Mononuclear cell (primary cell): ENCODE results near the gene NUB1. TPM values are rescaled to one million over a fixed set of nuclear protein-coding genes. Genes with fewer than 3 reads are reported as not detected.

Source experiments
- H3K27me3 ChIP-seq: 2 replicates; pipeline ENCODE4 v1.6.0; 2011; ENCODE audit warnings: low read length, control low read depth; ENCODE audit not compliant: insufficient read depth
- H3K4me1 ChIP-seq: 2 replicates; pipeline ENCODE4 v1.5.1; 2011; ENCODE audit warnings: mild to moderate bottlenecking, low read length, control low read depth; ENCODE audit not compliant: insufficient read depth
- H3K4me3 ChIP-seq: 2 replicates; pipeline ENCODE4 v1.5.1; 2011; ENCODE audit warnings: mild to moderate bottlenecking, low read length, moderate library complexity
- H3K9me3 ChIP-seq: 2 replicates; pipeline ENCODE4 v1.5.1; 2011; ENCODE audit warnings: low read depth, mild to moderate bottlenecking, control low read depth, low read length
- total RNA-seq: library from RNA; depleted of rRNA; stranded (reverse); fragments of >200 nt; gene quantifications from one replicate; pipeline ENCODE4 v1.2.3, GENCODE V29; 2012

The NUB1 gene
- total RNA-seq, 1 donor: 70.9 TPM

DNA sequence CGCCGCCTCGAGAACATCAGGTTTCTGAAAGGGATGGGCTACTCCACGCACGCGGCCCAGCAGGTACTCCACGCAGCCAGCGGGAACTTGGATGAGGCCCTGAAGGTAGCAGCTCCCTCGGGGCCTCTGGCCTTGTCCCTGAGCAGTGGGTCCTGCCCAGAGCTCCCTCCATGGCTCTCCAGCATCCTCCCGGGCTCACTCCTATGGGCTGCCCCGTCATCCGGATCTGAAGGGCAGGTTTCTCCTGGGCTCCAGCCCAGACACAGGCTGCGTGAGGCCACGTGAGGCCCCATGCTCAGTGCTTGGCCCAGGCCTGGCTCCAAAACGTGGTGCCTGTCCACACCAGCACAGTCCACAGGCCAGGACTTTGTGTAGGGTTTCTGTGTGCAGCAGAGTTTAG lies 32.5 kb downstream of the NUB1 start:
- Histone ChIP-seq H3K4me3 (no peak overlapping the region), H3K27me3 (no peaks in the 10 kb centered on the region), H3K9me3 (no peaks in the 10 kb centered on the region), H3K4me1 (no peaks in the 10 kb centered on the region)

DNA sequence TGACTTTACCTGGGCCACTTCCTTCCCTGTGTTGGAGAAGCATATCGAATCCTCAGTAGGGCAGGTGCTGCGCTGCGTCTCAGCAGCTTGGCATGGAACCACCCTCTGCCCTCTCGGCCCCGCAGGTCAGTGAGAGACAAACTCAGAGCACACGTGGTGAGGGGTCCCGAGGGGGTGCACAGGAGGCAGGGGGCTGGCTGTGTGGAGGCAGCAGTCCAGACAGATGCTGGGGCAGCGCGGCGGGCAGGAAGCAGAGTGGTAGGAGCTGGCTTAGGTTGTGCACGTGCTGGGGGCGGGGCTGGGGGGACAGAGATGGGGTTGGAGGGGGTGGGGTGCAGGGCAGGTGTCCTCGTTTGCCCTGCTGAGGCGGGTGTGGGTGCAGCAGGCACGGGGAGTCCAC lies 33.1 kb downstream of the NUB1 start:
- Histone ChIP-seq H3K4me3 (no peak overlapping the region), H3K27me3 (no peaks in the 10 kb centered on the region), H3K4me1 (no peaks in the 10 kb centered on the region), H3K9me3 (no peaks in the 10 kb centered on the region)

DNA sequence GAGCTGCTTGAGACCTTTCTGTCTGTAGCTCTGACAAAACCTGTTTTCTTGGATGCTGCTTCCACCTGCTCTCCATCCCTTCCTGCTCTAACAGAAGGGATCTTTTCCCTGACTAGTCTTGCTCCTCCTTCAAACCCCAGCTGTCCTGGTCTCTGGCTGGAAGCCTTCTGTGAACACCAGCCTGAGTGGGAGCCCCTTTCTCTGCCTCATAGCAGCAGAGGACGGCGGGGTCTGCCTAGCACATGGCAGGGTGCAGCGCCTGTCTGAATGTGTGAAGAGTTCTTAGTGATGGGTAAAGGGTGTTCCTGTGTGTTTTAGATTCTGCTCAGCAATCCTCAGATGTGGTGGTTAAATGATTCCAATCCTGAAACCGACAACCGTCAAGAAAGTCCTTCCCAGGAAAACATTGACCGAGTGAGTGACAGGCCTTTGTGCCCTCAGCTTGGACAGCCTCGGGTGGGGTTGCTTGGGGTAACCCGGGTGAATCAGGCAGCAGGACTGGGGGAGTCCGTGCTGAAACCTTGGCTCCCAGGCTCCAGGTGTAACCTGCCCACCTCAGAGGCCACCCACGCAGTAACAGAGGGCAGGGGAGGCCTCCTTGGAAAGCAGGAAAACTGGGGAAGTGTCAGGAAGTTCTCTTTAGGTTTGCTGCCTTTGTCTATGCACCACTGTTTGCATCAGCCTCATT lies 34.1 kb downstream of the NUB1 start:
- Histone ChIP-seq H3K27me3 (no peaks in the 10 kb centered on the region), H3K4me3 (no peak overlapping the region), H3K4me1 (peaks cover 5% of the 10 kb centered on the region), H3K9me3 (no peaks in the 10 kb centered on the region)

DNA sequence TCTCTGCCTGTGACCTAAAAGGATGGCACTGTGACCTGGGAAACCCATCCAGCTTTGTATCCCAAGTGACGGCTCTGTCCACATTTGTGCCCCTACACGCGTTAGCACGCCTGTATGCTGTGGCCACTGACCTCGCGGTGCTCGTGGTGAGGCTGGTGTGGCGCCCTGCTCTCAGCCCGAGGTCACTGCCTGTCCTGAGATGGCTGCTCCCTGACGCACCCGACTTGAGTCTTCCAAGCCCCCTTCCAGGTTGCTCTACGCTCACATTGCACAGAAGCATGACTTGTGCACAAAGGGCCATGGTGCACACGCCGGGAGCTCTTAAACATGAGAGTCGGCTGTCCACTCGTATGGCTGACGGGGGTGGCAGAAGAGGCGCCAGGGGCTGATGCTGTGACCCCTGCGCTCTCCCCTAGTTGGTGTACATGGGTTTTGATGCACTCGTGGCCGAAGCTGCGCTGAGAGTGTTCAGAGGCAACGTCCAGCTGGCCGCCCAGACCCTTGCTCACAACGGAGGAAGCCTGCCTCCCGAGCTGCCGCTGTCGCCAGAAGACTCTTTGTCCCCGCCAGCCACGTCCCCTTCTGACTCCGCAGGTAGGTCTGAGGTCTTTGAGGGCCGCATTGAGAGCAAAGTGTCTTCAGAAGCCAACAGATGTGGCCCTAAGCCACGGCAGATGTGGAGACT lies 34.7 kb downstream of the NUB1 start:
- Histone ChIP-seq H3K27me3 (no peaks in the 10 kb centered on the region), H3K4me1 (peaks cover 11% of the 10 kb centered on the region), H3K4me3 (no peak overlapping the region), H3K9me3 (no peaks in the 10 kb centered on the region)

DNA sequence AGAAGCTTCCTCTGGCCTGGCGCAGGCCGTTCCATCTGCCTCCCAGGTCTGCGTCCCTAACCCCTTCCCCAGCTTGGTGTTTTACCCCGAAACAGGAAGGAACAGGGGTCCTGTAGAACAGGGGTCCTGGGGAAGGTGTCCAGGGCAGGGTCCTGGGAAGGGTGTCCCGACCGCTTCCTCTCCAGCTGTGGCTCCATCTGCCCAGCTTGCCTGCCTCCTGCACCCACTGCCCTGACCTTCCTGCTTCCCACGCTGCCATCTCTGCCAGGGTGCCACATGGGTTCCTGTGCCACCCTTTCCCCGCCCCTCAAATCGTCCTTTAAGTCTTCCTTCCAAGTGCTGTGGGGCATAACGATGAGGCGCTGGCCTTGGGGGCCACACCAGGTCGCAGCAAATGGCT lies 35.8 kb downstream of the NUB1 start:
- H3K4me1 ChIP-seq: peaks cover 22% of the 10 kb centered on the region
- peaks cover 6% of the 10 kb centered on the region for H3K27me3 ChIP-seq
- H3K4me3 ChIP-seq: no peak overlapping the region
- H3K9me3 ChIP-seq: no peaks in the 10 kb centered on the region

DNA sequence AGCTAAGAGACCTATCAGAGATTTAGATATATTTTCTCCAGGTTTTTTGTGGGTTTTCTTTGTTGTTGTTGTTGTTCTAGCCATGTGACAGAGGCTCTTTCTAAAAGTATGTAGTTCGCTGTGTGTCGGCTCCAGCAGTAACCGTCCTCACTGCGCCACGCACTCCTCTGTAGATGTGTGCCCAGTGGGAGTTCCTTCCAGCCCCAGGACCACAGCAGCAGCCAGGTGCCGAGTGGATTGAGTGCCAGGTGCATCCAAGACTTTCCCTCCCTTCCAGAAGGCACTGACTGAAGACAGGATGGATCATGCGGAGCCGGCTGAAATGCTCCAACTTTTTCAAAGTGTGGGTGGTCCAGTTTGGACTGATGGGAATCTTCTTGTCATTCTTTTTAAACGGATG lies 36.4 kb downstream of the NUB1 start:
- peaks cover 11% of the 10 kb centered on the region for H3K27me3 ChIP-seq
- H3K4me3 ChIP-seq: no peak overlapping the region
- H3K9me3 ChIP-seq: no peaks in the 10 kb centered on the region
- peaks cover 24% of the 10 kb centered on the region for H3K4me1 ChIP-seq

DNA sequence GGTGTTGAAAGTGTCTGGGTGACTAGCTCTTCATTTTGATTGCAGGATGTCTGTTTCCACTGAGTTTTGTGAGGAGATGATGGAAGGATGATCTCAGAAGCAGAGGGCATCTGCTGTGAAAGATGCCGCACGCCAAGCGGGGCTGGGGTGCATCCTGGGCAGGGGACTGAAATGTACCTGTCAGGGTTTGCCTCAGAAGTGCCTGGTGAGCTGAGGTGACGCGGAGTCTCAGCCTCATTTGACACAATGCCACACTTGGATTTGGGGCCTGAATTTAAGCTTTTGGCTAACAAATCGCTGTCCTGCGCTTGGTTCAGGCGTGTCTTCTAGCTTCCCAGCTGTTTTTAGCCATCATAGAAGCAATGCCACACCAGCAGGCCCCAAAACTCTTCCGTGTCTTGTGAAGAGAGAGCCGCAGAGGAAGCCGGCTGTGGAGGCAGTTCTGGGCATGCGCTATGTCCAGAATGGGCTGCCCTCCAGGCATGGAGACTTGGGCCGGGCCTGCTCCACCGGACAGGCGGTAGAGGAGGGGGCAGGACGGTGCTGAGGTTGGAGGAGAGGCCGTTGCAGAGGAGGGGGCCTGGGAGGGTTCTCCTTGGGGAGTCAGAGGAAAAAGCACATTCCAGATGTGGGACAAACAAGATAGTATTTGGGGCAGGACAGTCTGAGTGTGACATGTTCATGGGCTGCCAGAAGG lies 37.0 kb downstream of the NUB1 start:
- peaks cover 11% of the 10 kb centered on the region for H3K27me3 ChIP-seq
- H3K4me3 ChIP-seq: no peak overlapping the region
- H3K9me3 ChIP-seq: no peaks in the 10 kb centered on the region
- peaks cover 24% of the 10 kb centered on the region for H3K4me1 ChIP-seq

DNA sequence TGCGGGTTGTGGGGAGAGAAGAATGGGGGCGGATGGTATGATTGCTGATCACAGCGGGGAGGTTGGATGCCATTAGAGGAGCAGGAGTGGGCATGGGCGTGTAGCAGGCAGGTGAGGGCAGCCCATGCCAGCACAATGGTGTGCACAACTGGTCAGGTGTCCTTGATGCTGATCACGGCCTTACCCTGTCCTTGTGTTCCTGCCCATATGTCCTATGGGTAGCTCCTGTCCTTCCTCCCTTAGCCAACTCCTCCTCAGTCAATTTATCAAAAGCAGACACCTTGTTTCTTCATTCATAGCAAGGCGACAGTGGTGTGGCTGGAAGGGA lies 37.5 kb downstream of the NUB1 start:
- peaks cover 11% of the 10 kb centered on the region for H3K27me3 ChIP-seq
- no peak overlapping the region for H3K4me3 ChIP-seq
- no peaks in the 10 kb centered on the region for H3K9me3 ChIP-seq
- H3K4me1 ChIP-seq: peaks cover 24% of the 10 kb centered on the region

DNA sequence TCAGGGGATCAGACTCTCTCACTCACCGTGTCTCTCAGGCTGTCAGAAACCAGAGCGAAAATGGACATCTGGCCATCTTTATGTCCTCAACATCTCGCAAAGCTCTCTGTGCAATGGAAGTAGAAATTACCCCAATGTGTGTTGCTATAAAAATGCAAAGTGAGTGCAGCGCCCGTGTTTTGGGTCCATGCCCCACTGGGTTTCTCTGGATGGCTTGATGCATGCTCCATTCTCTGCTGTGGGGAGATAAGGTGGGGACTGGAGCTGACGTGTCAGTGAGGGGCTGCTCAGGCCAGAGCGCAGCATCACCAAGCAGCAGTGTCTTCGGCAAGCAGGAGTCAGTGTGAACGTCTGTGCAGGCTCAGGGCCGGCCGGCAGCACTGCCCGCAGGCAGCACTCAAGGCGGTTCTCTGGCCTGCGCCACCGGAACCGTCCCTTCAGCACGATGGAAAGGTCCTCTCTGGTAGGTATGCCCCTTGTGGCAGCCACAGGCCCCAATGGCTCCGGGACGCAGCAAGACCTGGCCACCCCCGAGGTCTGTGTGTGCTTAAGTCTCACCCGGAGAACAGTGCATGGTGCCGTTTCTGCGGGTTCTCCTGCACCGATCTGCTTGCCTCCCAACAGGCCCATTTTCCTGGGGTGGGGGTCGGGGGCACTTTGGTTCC lies 38.1 kb downstream of the NUB1 start:
- Histone ChIP-seq H3K9me3 (no peaks in the 10 kb centered on the region), H3K27me3 (peaks cover 11% of the 10 kb centered on the region), H3K4me3 (no peak overlapping the region), H3K4me1 (peaks cover 24% of the 10 kb centered on the region)

DNA sequence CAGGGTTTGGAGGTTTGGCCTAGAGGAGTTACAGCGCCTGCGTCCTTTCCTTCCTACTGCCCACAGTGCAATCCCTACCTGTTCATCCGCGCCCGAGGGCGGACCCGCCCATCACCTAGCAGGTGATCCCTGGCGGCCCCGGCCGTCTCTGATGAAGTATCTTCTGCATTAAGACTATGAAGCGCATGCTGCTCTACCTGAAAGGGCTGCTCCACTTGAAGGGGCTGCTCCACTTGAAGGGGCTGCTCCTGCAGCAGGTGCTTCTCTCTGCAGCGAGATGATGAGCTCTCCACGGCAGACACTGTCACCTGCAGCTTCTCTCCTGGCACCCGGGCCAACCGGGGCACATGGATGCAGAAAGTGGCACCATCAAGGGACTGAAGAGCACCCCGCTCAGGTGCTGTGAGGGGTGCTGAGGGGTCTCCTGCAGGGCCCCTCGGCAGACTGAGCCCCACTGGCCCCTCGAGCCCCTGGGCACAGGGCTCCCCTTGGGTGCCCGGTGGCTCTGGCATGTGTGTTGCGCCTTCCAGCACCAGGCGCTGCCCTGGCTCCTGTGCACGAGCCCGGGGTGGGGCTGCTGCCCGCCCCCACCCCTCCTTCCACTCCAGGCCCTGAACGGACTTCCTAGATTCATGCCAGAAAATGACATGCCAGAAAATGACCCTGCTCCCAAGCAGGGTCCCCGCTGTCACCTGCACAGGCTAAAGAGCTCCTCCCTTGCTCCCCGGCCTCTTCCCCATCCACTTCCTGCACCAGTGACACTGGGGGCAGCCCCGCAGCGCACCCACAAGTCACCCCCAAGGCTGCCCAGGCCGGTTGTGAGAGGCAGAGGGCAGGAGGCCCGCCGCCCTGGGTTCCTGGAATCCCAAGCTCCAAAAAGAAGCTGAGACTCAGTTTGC lies 38.8 kb downstream of the NUB1 start:
- Histone ChIP-seq H3K9me3 (no peaks in the 10 kb centered on the region), H3K4me3 (no peak overlapping the region), H3K27me3 (peaks cover 11% of the 10 kb centered on the region)

DNA sequence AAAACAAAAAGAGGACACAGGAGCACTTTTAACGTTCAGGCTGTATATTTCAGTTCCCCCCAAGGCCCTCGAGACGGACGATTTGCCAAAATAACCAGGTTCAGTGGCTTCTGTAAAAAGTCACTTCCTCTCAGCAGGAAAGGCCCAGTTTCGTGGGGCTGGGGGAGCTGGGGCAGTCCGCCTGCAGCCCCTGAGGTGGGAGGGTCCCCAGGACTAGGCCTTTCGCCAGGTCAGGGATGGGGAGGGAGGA lies 39.4 kb downstream of the NUB1 start:
- peaks cover 24% of the 10 kb centered on the region for H3K4me1 ChIP-seq
- no peaks in the 10 kb centered on the region for H3K9me3 ChIP-seq
- H3K27me3 ChIP-seq: peaks cover 11% of the 10 kb centered on the region
- H3K4me3 ChIP-seq: peak overlapping the region; percentile 6

More for the DNA sequence above, 38.8 kb downstream of the NUB1 start:
- H3K4me1 ChIP-seq: peaks cover 24% of the 10 kb centered on the region

DNA sequence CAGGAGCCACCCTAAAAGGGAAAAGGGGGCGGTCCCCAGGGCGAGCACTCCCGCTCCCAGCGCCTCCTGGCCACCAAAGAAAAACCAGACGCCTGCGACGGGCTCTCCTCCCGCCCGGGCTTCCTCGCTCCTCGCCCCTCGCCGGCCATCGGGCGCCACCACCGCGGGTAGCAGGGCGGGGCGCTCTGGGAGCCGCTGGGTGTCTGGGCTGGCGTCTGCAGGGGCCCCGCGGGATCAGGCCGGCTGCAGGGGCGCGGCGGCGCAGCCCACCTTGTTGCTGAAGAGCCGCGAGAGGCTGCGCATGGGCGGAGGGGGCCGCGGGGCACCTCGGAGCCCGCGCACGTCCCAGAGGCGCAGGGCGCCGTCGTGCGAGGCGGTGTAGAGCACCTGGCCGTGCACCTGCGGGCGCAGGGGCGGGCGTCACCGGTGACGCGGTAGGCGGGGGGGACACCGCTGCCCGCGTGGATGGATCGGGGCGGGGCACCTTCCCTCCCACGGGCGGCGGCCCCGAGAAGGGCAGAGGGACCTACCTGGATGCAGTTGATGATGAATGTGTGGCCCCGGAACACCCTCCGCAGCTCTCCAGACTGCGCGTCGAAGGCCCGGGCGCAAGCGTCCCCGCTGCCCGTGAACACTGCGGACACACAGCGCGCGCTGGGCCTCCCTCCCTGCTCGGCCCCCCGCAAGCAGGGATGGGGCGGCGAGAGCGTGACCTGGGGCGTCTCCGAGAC lies 39.9 kb downstream of the NUB1 start:
- Histone ChIP-seq H3K9me3 (no peaks in the 10 kb centered on the region), H3K27me3 (peaks cover 11% of the 10 kb centered on the region), H3K4me1 (peaks cover 24% of the 10 kb centered on the region), H3K4me3 (peak overlapping the region; percentile 6)

DNA sequence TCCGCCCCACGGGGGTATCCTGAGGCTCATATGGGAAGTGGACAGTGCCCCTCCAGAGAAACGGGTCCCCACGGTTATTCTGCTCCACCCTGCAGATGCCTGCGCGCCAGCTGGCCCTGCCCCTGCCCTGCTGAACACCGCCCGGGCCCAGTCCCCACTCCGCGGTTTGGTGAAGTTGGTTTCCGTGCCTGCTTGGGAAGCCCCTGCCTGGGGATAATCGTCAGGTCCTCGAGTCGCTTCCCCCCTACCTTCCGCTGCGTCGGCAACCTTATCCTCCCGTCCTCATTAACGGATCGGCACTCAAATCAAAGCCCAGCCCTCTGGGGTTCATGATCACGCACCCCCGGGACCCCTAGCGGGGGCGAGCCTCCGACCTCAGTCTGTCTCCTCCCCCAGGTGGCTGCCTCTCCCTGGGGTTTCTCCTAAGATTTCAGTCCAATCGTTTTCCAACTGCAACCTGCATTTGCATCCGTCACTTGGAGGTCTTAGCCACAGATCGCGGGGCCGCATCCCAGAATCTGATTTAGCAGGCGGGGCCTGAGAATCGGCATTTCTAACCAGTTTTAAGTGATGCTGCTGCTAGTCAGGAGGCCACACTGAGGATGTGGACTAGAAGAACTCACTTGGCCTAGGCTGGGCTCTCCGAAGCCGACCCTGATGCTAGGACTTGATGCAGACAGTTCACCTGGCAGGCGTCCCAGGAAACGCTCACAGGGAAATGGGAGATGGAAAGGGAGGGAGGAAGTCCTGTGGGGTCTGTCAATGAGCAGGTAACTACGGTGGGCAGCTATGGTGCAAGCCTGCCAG lies 40.7 kb downstream of the NUB1 start:
- Histone ChIP-seq H3K9me3 (no peaks in the 10 kb centered on the region), H3K4me3 (no peak overlapping the region), H3K4me1 (peaks cover 24% of the 10 kb centered on the region), H3K27me3 (peaks cover 11% of the 10 kb centered on the region)
